IMR-90 (cell line): ENCODE results near the gene PEAK3.

ENCODE experiments used
- MAFK ChIP-seq: IDR thresholded peaks from 2 replicates; pipeline ENCODE4 v1.6.1; 2012; ENCODE audit warnings: low read depth, low read length, improper control_type of control experiment
- MAZ ChIP-seq: IDR thresholded peaks from 2 replicates; pipeline ENCODE4 v1.6.1; 2012; ENCODE audit warnings: low read depth, mild to moderate bottlenecking, low read length, improper control_type of control experiment, moderate library complexity, borderline replicate concordance
- MXI1 ChIP-seq: IDR thresholded peaks from 2 replicates; pipeline ENCODE4 v1.6.1; 2012; ENCODE audit warnings: low read depth, mild to moderate bottlenecking, low read length, moderate library complexity, borderline replicate concordance
- NFE2L2 ChIP-seq: fragments of 150-350 bp; IDR thresholded peaks from 2 replicates; pipeline ENCODE4 v1.6.1; 2016; ENCODE audit warnings: low read depth, mild to moderate bottlenecking, low read length
- POLR2A ChIP-seq: IDR thresholded peaks from 2 replicates; pipeline ENCODE4 v1.6.1; 2012; ENCODE audit warnings: mild to moderate bottlenecking, low read depth, low read length
- TF ChIP-seq, protein P1 (sequence below): conservative IDR thresholded peaks from 2 replicates; pipeline ENCODE4 v1.5.1; 2012; ENCODE audit warnings: mild to moderate bottlenecking, low read depth, low read length, improper control_type of control experiment

DNA sequence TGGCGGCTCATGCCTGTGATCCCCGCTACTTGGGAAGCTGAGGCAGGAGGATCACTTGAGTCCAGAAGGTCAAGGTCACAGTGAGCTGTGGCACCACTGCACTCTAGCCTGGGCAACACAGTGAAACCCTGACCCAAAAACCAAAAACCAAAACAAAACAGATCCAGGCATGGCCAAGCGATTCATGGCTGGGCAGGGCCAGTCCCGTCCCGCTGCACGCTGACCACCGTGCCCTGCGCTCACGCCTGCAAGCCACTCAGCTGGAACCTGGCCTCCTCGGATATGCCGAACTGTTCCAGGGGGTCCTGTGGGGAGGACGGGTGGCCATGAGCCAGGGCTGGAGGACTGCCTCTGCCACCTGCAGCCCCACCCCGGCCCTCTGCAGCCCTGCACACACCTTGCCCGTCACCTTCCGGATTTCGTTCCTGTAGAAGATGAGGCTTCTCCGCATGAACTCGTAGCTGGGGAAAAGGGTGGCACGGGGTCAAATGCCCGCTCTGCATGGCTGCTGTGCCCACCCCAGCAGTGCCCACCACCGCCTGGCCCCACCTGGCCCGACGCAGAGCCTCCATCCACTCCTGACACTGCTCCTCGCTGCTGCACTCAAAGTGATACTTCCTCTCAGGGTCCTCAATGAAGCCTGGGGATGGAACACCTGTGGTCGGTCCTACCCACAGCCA is 48.2 kb downstream of the PEAK3 start:
- TF ChIP-seq POLR2A (no peak), MAFK (no peak), MAZ (no peak), NFE2L2 (no peak), MXI1 (no peak)
- TF ChIP-seq, protein P1, sequence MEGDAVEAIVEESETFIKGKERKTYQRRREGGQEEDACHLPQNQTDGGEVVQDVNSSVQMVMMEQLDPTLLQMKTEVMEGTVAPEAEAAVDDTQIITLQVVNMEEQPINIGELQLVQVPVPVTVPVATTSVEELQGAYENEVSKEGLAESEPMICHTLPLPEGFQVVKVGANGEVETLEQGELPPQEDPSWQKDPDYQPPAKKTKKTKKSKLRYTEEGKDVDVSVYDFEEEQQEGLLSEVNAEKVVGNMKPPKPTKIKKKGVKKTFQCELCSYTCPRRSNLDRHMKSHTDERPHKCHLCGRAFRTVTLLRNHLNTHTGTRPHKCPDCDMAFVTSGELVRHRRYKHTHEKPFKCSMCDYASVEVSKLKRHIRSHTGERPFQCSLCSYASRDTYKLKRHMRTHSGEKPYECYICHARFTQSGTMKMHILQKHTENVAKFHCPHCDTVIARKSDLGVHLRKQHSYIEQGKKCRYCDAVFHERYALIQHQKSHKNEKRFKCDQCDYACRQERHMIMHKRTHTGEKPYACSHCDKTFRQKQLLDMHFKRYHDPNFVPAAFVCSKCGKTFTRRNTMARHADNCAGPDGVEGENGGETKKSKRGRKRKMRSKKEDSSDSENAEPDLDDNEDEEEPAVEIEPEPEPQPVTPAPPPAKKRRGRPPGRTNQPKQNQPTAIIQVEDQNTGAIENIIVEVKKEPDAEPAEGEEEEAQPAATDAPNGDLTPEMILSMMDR = no peak
